Measurements from ENCODE around the gene DUS1L.

The DUS1L gene

GRCh38 chr17:82087961-82088837 lies 22.6 kb upstream of the DUS1L start:
- DNase-seq: no peak

- no peak for DNase-seq
These were observed 21.6 kb upstream of the DUS1L start for GRCh38 chr17:82086941-82087906.

- no peak for DNase-seq
These were observed 20.5 kb upstream of the DUS1L start for GRCh38 chr17:82085931-82086764.

GRCh38 chr17:82085031-82085861 lies 19.6 kb upstream of the DUS1L start:
- DNase-seq: no peak

GRCh38 chr17:82084373-82085030 lies 18.9 kb upstream of the DUS1L start:
- DNase-seq: no peak

GRCh38 chr17:82083533-82084359 lies 18.1 kb upstream of the DUS1L start:
- no peak for DNase-seq

GRCh38 chr17:82083009-82083408 lies 17.4 kb upstream of the DUS1L start:
- DNase-seq: no peak

- no peak for DNase-seq
These were observed 16.9 kb upstream of the DUS1L start for GRCh38 chr17:82082456-82082855.

GRCh38 chr17:82081966-82082365 lies 16.4 kb upstream of the DUS1L start:
- DNase-seq: no peak

GRCh38 chr17:82081546-82081945 lies 15.9 kb upstream of the DUS1L start:
- no peak for DNase-seq

- DNase-seq: no peak
These were observed 15.3 kb upstream of the DUS1L start for GRCh38 chr17:82080789-82081464.

- no peak for DNase-seq
These were observed 14.6 kb upstream of the DUS1L start for GRCh38 chr17:82080048-82080788.

GRCh38 chr17:82079001-82079677 lies 13.5 kb upstream of the DUS1L start:
- DNase-seq: no peak

- no peak for DNase-seq
These were observed 12.8 kb upstream of the DUS1L start for GRCh38 chr17:82078433-82078832.

GRCh38 chr17:82077617-82078358 lies 12.2 kb upstream of the DUS1L start:
- DNase-seq: no peak

GRCh38 chr17:82076785-82077591 lies 11.4 kb upstream of the DUS1L start:
- DNase-seq: no peak
